IMR-90 (cell line): ENCODE measurements around the gene PLCZ1.

ENCODE experiments used
- CHD1 ChIP-seq: IDR thresholded peaks from 2 replicates; pipeline ENCODE4 v1.6.1; 2012; ENCODE audit warnings: low read depth, low read length, improper control_type of control experiment
- CTCF ChIP-seq: conservative IDR thresholded peaks from 2 replicates; pipeline ENCODE4 v1.5.1; 2012; ENCODE audit warnings: mild to moderate bottlenecking, low read depth, low read length, improper control_type of control experiment
- FOS ChIP-seq: fragments of 150-350 bp; IDR thresholded peaks from 2 replicates; pipeline ENCODE4 v1.6.1; 2016; ENCODE audit warnings: low read depth, low read length
- MAFK ChIP-seq: IDR thresholded peaks from 2 replicates; pipeline ENCODE4 v1.6.1; 2012; ENCODE audit warnings: low read depth, low read length, improper control_type of control experiment
- MAZ ChIP-seq: IDR thresholded peaks from 2 replicates; pipeline ENCODE4 v1.6.1; 2012; ENCODE audit warnings: low read depth, mild to moderate bottlenecking, low read length, improper control_type of control experiment, moderate library complexity, borderline replicate concordance
- MXI1 ChIP-seq: IDR thresholded peaks from 2 replicates; pipeline ENCODE4 v1.6.1; 2012; ENCODE audit warnings: low read depth, mild to moderate bottlenecking, low read length, moderate library complexity, borderline replicate concordance
- POLR2A ChIP-seq: IDR thresholded peaks from 2 replicates; pipeline ENCODE4 v1.6.1; 2012; ENCODE audit warnings: mild to moderate bottlenecking, low read depth, low read length
- RAD21 ChIP-seq: IDR thresholded peaks from 2 replicates; pipeline ENCODE4 v1.6.1; 2012; ENCODE audit warnings: low read length, improper control_type of control experiment
- RFX5 ChIP-seq: IDR thresholded peaks from 2 replicates; pipeline ENCODE4 v1.8.0; 2012; ENCODE audit warnings: low read depth, mild to moderate bottlenecking, low read length, moderate library complexity
- USF2 ChIP-seq: fragments of 150-350 bp; IDR thresholded peaks from 2 replicates; pipeline ENCODE4 v1.6.1; 2017; ENCODE audit warnings: mild to moderate bottlenecking, antibody characterized with exemption, low read length, low read depth

GRCh38 chr12:18653465-18653864 lies 84.3 kb downstream of the PLCZ1 start:
- no peak for TF ChIP-seq CTCF
- no peak for TF ChIP-seq POLR2A
- no peak for TF ChIP-seq RFX5
- no peak for TF ChIP-seq MXI1
- no peak for TF ChIP-seq CHD1
- TF ChIP-seq RAD21, result no peak
- TF ChIP-seq MAZ, result no peak
- no peak for TF ChIP-seq USF2
- TF ChIP-seq FOS, result no peak
- no peak for TF ChIP-seq MAFK
